Neural cell (in vitro differentiated cells): ENCODE measurements around the gene FAR2.

Source experiments
- CTCF ChIP-seq: fragments of 450-650 bp; IDR thresholded peaks from 2 replicates; pipeline ENCODE4 v1.5.1; 2014; ENCODE audit warnings: antibody characterized with exemption, mild to moderate bottlenecking, moderate library complexity; ENCODE audit not compliant: poor library complexity, severe bottlenecking
- EZH2 ChIP-seq: fragments of 200-600, 300-800 bp; shearing (Covaris generic), sonication (generic); IDR thresholded peaks from 2 replicates; pipeline ENCODE4 v1.6.1; 2014; ENCODE audit warnings: antibody characterized with exemption, low read length, borderline replicate concordance, mild to moderate bottlenecking; ENCODE audit not compliant: insufficient read depth, poor library complexity, severe bottlenecking

DNA sequence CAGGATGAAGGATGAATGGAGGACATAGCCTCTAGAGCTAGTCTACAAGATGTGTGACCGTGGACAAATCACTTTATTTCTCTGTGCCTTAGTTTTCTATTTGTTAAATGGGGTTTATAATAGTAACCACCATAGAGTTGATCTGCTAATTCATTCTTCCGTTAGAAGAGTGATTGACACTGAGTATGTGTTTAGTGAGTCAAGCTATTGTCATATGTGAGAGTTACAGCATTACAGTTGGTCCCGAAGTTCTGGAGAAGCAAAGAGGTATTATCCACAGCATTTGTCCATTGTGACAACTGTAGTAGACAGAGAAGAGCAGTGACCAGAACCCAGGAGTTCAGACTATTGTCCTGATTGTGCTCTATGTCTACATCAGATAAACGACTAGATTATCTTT, 14.1 kb downstream of the FAR2 start:
- TF ChIP-seq CTCF (no peak), EZH2 (no peak)
